ENCODE measurements around the gene HRNR.
"Not testable (repeated sequence)": the region's sequence is repeated elsewhere in the genome, so short reads cannot be mapped to it uniquely, and the experiment has no call there.

Gene HRNR

DNA sequence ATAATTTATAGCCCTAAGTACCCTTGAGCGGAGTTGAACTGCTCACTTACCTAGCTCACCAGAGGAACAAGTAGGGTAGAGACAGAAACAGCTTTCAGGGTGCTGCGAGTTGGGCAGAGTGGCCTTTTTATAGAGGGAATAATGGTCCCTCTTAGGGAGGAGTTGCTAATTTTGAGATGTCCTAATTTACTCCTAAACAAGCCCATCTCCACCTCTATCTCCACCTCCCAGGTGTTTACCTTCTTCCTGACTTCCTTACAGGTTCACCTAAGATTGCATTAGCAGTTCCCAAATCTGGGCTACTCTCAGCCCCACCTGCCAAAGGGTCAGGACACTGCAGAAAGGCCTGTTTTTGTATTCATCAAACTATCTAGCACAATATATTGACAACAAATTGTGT lies at the start of gene HRNR:
Gene HRNR, minus strand, starts transcription at position 101 of the 400 bp plus-strand sequence. CDS start 940 bp downstream, outside the sequence.
- no peak for DNase-seq

DNA sequence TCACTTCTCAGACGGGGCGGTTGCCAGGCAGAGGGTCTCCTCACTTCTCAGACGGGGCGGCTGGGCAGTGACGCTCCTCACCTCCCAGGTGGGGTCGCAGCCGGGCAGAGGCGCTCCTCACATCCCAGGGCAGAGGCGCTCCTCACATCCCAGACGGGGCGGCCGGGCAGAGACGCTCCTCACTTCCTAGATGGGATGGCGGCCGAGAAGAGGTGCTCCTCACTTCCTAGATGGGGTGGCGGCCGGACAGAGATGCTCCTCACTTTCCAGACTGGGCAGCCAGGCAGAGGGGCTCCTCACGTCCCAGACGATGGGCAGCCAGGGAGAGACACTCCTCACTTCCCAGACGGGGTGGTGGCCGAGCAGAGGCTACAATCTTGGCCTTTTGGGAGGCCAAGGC lies 32.4 kb upstream of the HRNR start:
- not testable (repeated sequence) for DNase-seq

DNA sequence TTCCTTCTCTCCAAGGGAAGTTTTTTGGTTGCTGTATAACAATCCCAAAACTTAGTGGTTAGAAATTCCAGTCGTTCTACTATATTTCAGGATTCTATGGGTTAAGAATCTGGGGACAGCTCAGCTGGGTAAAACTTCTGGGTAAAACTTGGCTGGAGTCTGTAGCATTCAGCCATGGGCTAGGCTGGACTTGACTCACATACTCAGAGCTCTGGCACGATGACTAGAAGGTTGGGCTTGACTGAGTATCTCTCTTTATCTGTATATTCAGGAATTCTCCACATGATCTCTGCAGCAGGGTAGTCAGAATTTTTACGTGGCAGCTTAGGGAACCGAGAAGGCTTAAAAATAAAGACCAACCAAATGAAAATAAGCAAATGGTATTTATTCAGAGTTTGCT lies 28.2 kb upstream of the HRNR start:
- no peak for DNase-seq

DNA sequence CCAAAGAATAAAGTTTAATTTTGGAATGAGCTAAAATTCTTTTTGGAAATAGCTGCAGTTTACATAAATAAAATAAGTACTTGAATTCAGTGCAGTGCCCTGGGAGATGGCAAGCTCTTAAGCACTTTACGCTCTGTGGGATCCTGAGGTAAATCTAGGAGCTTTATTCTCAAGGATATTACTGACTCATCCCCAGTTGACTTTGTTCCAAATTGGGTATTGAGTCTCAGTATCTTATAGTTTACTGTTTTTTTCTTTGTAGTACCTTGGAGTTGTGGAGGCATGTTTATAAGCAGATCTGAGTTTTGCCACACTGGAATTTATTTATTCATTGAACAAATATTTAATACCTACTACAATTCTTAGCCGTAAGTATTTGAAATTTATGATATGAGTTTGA lies 27.4 kb upstream of the HRNR start:
- no peak for DNase-seq

DNA sequence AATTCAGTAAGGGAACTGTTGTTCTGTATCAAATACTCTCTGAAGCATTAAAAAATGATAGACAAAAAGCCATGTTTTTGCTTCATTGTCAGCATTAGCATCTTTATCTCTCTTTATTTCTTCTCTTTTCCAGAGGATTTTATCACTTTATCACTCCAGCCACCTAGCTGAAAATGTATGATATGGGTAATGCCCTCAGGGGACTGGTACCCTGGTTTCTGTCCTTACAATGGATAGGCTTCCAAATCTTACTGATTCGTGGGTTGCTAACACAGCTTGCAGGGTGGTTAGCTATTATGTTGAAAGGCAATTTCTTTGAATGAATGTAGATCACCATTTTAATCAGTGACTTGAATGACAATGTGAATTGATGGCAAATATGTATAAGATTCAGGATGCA lies 23.3 kb upstream of the HRNR start:
- no peak for DNase-seq

DNA sequence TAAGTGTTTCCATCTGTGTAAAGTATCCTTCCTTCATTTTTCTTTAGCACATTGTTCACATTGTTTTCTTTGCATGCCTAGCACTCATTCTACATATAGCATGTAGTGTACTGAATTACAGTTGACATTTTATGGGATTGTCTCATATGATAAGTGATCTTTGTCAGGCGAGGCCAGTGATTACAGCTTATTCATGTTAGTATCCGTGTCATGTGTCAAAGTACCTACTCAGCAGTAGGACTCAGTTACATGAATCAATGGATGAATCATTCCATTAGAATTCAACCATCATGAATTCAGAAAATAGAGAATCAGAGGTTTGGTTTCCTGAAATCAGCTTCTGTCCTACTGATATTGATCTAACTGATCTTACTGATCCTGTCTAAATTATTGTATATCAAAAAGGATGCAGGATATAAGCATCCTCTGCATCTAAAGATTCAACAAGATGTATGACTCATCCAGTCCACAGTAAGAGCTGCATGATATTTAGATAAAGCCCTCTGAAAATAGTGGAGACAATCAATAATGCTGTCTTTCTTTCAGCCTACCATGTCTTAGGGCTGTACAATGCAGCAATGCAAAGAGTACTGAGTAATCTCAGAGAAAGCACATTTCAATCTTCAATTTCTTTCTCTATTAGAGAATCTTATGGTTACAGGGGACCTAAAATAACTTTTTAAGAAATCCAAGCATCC lies 20.7 kb upstream of the HRNR start:
- no peak for DNase-seq

DNA sequence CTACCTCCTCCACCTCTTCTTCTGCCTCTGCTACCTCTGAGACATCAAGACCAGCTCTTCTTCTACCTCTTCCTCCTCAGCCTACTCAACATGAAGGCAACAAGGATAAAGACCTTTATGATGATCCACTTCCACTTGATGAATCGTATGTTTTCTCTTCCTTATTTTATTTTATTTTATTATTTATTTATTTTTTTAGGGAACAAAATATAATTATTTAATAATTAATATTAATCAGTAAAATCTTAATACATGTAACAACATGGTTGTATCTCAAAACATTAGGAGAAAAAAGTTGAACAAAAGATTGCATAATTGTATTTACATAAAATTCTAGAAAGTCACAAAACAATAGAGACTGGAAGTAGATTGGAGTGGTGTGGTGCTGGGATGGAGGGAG lies 13.1 kb upstream of the HRNR start:
- DNase-seq = no peak

DNA sequence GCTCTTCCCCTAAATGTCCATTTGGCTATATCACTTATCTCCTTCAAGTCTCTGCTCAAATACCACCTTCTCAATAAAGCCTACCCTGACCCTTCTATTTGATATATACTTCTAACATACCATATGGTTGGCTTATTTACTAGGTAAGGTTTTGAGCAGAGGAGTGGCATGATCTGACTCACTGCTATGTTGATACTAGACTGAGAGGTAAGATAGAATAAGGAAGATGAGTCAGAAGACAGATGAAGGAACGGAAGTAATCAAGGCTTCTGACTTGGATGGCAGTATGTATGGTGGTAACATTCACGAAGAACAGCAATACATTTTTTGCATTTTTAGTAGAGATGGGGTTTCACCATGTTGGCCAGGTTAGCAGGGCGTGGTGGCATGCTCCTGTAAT lies 4.8 kb upstream of the HRNR start:
- DNase-seq = no peak

DNA sequence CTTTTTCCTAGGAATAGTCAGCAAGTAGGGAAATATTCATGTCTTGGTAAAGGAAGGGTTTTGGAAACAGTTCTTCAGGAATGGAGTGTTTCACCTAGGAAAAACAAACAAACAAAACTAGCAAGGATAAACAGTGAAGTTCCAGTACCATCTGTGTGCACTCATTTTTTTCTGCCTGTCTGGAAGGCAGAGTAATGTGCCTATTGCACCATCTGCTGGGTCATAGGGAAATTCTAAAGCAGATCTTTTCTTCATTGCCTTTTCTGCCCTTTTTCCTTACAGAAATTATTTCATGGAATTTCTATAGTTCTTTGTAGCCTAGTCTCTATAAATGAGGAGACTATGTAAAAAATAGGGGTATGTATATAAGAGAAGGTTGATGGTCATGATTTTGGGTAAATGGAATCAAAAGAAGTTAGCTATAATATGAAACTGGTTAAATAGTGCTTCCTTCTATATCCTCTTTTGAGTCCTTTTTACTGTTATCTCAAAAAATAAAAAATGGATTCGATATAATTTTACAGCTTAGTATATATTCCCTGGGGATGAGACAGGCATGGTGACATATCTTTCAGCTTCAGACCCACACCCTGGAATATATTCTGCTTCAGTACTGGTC lies 3.4 kb upstream of the HRNR start:
- DNase-seq = no peak

DNA sequence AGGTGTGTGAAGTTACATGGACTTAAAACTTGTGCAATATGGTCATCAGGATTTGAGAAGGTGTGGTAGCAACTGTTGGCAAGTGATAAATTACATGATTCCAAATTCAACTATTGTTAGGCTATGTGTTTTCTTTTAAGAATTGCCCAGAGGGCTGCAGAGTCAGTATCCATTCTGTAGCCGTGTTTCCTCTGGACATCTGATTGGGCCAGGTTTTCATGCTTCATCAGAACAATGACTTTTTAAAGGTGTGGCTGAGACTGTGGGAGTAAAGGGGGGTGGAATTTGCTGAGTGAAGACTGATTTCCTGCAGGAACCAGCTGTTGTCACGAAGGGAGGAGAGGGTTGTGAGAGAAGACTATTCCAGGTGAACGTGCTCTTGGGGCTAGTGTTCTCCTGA lies 1.7 kb upstream of the HRNR start:
- DNase-seq = no peak

DNA sequence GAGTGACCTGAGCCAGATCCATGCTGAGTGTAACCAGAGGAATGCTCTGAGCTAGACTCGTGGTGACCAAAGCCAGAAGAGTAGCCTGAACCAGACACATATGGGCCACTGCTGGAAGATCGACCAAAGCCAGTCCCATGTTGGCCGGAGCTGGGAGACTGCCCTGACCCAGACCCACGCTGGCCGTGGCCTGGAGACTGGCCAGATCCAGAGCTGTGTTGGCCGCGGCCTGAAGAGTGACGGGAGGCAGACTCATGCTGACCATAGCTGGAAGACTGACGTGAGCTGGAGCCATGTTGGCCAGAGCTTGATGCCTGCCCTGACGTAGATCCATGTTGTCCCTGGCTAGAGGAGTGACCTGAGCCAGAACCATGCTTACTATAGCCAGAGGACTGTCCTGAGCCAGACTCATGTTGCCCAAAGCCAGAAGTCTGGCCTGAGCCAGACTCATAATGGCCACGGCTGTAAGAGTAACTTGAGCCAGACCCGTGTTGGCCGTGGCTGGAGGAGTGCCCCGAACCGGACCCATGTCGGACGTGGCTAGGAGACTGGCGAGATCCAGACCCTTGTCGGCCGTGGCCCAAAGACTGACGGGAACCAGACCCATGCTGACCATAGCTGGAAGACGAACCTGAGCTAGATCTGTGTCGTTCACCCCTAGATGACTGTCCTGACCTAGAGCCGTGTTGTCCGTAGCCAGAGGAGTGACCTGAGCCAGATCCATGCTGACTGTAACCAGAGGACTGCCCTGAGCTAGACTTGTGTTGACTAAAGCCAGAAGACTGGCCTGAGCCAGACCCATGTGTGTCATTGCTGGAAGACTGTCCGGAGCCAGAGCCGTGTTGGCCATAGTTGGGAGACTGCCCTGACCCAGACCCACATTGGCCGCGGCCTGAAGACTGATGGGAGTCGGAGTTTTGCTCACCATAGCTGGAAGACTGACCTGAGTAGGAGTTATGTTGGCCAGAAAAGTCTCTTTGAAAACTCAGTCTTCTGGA lies 3.5 kb downstream of the HRNR start:
- no peak for DNase-seq

DNA sequence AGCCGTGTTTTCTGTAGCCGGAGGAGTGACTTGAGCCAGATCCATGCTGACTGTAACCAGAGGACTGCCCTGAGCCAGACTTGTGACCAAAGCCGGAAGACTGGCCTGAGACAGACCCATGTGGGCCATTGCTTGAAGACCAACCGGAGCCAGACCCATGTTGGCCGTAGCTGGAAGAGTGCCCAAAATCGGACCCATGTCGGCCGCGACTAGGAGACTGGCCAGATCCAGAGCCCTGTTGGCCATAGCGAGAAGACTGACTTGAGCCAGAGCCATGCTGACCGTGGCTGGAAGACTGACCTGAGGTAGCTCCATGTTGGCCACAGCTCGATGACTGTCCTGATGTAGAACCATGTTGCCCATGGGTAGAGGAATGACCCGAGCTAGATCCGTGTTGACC lies 4.6 kb downstream of the HRNR start:
- DNase-seq = not testable (repeated sequence)

DNA sequence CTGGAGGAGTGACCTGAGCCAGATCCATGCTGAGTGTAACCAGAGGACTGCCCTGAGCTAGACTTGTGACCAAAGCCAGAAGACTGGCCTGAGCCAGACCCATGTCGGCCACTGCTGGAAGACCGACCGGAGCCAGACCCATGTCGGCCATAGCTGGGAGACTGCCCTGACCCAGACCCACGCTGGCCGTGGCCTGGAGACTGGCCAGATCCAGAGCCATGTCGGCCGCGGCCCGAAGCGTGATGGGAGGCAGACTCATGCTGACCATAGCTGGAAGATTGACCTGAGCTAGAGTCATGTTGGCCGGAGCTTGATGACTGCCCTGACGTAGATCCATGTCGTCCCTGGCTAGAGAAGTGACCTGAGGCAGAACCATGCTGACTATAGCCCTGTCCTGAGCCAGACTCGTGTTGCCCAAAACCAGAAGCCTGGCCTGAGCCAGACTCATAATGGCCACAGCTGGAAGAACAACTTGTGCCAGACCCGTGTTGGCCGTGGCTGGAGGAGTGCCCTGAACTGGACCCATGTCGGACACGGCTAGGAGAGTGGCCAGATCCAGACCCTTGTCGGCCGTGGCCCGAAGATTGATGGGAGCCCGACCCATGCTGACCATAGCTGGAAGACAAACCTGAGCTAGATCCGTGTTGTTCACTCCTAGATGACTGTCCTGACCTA lies 5.1 kb downstream of the HRNR start:
- DNase-seq = no peak

DNA sequence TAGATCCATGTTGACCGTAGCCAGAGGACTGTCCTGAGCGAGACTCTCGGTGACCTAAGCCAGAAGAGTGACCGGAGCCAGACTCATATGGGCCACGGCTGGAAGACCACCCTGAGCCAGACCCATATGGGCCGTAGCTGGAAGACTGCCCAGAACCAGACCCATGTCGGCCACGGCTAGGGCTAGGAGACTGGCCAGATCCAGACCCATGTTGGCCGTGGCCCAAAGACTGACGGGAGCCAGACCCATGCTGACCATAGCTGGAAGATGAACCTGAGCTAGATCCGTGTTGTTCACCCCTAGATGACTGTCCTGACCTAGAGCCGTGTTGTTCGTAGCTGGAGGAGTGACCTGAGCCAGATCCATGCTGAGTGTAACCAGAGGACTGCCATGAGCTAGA lies 8.4 kb downstream of the HRNR start:
- DNase-seq = not testable (repeated sequence)

DNA sequence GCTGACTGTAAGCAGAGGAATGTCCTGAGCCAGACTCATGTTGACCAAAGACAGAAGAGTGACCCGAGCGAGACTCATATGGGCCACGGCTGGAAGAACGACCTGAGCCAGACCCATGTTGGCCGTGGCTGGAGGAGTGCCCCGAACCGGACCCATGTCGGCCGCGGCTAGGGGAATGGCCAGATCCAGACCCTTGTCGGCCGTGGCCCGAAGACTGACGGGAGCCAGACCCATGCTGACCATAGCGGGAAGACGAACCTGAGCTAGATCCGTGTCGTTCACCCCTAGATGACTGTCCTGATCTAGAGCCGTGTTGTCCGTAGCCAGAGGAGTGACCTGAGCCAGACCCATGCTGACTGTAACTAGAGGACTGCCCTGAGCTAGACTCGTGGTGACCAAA lies 9.1 kb downstream of the HRNR start:
- DNase-seq = not testable (repeated sequence)

DNA sequence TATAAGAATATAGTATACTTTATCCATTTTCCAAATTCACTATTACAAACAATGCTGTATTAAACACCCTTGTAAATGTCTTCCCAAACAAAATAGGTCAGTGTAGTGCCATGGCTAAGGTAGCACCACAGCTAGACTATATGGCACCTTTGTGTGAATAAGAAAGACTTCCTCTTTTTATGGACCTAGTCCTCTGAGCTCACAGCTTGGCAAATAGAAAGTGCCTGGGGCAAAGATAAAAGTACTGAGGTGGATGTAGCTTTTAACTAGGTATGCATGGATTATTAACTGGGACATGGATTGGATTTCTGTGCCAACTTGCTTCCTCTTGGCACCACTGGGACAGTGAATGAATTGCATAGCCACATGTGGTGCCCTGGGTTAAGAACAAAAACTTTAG lies 25.0 kb downstream of the HRNR start:
- no peak for DNase-seq

DNA sequence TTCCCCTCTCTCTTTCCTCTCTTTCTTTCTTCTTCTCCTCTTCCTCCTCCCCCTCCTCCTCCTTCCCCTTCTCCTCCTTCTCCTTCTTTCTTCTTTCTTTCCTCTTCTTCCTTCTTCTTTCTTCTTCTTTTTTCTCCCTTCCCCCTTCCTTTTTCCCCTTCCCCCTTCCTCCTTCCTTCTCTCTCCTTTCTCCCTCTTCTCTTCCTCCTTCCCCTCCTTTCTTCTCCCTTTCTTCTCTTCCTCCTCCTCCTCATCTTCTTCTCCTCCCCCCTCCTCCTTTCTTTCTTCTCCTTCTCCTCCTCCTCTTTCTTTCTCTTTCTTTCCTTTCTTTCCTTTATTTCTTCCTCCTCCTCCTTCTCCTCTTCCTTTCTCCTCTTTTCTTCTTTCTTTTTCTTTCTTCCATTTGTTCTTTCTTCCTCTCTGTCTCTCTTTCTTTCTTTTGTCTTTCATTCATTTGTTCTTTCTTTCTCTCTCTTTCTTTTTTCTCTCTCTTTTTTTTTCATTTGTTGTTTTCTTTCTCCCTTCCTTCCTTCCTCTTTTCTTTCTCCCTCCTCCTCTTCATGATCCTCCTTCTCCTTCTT lies 26.5 kb downstream of the HRNR start:
- DNase-seq = no peak

DNA sequence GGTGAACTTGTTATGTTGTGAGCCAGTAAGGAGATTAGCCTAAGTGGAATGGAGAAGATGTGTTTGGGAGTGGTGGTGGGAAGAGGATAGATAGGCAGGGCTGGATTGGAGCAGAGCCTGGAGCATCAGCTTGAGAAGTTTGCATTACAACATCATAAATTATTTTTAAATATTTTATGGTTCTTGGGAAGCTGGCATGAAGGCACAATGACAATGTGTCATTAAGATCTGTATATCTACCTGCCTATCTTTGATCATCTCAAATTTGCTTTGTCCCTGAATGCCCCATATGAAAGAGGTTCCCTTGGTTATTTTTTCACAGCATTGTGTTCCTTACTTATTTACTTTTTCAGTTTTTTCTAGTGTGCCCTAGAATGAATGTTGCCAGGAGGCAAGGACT lies 32.3 kb downstream of the HRNR start:
- DNase-seq = no peak

DNA sequence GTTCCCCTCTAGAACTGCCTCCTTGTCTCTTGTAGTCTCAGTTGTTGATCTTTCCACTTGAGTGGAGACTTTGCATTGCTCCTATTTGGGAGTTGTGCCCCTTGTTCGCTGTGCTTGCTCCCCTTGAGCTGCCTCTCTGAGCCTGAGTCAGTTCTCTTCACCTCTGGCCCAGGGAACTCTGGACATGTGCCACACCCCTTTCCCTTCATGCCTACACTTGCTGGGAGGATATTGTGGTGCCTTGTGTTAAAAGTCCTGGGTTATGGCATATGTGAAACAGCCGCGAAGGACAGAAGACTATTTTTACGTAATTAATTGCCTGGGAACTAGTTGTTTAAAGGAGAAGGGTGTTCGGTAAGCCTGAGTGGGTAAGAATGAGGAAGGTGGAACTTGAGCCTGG lies 32.7 kb downstream of the HRNR start:
- DNase-seq = no peak

DNA sequence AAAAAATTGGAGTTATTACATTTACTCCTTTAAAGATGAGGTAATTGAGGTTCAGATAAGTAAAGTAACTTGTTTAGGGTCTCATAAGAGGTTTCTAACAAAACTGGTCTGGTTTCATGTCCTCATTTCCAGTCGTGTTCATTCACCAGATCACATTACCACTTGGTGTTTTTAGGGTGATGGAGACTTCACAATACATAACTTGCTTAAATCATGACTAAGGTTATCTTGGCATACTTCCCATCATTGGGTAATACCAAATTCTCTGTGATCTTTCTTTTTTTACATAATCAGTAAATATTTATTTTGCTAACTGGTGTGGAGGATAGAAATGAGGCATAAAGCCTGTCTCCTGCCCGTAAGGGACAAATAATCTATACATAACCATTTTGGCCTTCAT lies 33.4 kb downstream of the HRNR start:
- no peak for DNase-seq

DNA sequence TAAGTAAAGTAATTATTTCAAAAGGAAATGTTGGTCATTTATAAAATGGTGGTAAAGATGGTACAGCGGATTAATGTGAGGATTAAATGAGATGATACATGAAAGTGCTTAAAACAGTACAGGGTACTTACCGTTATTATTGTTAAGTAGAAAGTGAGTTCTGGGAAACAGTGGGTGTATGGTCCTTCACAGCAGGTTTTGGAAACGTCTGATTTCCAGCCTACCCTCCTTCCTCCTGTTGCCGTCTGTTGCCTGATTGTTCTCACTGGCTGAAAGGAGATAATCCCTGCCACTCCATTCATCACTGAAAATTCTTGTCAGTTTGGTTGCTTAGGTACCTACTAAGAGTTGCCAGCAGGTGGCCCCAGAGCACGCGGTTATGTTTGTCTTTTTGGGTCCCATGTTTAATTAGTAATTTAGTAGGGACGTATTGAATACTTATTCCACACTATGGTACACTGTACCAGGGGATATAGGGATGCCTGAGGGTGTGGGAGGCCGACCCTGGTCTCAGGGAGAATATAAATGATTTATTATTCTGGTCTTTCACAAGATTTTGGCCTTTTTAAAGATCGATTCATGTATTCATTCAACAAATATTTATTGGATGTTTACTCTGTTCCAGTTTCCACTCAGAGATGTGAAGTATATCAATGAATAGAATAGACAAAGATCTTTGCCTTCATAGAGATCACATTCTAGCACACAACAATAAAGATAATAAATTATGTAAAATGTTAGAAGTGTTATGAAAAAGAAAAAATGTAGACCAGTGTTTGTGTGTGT lies 34.1 kb downstream of the HRNR start:
- peak; percentile 83 for DNase-seq
